ENCODE measurements around the gene DLEC1. TPM values are rescaled to one million over a fixed set of nuclear protein-coding genes. Genes with fewer than 3 reads are reported as not detected.

The DLEC1 gene
- polyA plus RNA-seq, 1 donor from 2014 or later = 0.25 TPM

- TF ChIP-seq EZH2 (IDR thresholded peaks at IDR 0.05; ENCODE audit: borderline replicate concordance, insufficient read depth, low read length, poor library complexity, severe bottlenecking) = no peak
- no peak for TF ChIP-seq REST (IDR thresholded peaks at IDR 0.05; ENCODE audit: borderline replicate concordance)
- no peak for TF ChIP-seq POLR2AphosphoS5 (IDR thresholded peaks at IDR 0.05)
These were observed 78.2 kb downstream of the DLEC1 start for GRCh38 chr3:38117163-38117716.

GRCh38 chr3:38117748-38118420, 78.9 kb downstream of the DLEC1 start:
- Histone ChIP-seq H3K27ac (ENCODE audit: low read length) (no peak overlapping the region), H3K4me2 (ENCODE audit: low read length) (no peak overlapping the region), H3K9ac (ENCODE audit: low read length) (no peak overlapping the region), H3K9me2 (ENCODE audit: insufficient read depth, low read length) (no peaks in the 10 kb centered on the region), H4K20me1 (ENCODE audit: insufficient read depth) (no peaks in the 10 kb centered on the region), H3K36me3 (ENCODE audit: insufficient read depth, low read length) (no peaks in the 10 kb centered on the region), H3K4me3 (ENCODE audit: low read length) (no peak overlapping the region), H3K9me3 (ENCODE audit: low read length) (no peaks in the 10 kb centered on the region), H3K79me2 (replicated peaks; ENCODE audit: insufficient read depth, low read length) (no peaks in the 10 kb centered on the region), H3K27me3 (ENCODE audit: insufficient read depth, low read depth, low read length) (no peaks in the 10 kb centered on the region), H3F3A (ENCODE audit: insufficient read depth, low read length, poor library complexity, severe bottlenecking) (no peaks in the 10 kb centered on the region), H2AFZ (ENCODE audit: low read depth, low read length) (no peak overlapping the region)
- TF ChIP-seq TAF1 (IDR thresholded peaks at IDR 0.05; ENCODE audit: low read depth) = no peak
- peak; percentile 38 for TF ChIP-seq CTCF (IDR thresholded peaks at IDR 0.05; ENCODE audit: poor library complexity, severe bottlenecking)
- no peak for TF ChIP-seq EP300 (conservative IDR thresholded peaks at IDR 0.05; ENCODE audit: poor library complexity, severe bottlenecking)
- TF ChIP-seq RAD21 (conservative IDR thresholded peaks at IDR 0.05) = peak; percentile 31

More at GRCh38 chr3:38117163-38117716, 78.2 kb downstream of the DLEC1 start:
- Histone ChIP-seq H3K9ac (ENCODE audit: low read length) (no peak overlapping the region), H3K4me3 (ENCODE audit: low read length) (no peak overlapping the region), H3K9me2 (ENCODE audit: insufficient read depth, low read length) (no peaks in the 10 kb centered on the region), H4K20me1 (ENCODE audit: insufficient read depth) (no peaks in the 10 kb centered on the region), H3K36me3 (ENCODE audit: insufficient read depth, low read length) (no peaks in the 10 kb centered on the region), H3K79me2 (replicated peaks; ENCODE audit: insufficient read depth, low read length) (no peaks in the 10 kb centered on the region), H3K27ac (ENCODE audit: low read length) (no peak overlapping the region), H3K4me2 (ENCODE audit: low read length) (no peak overlapping the region), H3F3A (ENCODE audit: insufficient read depth, low read length, poor library complexity, severe bottlenecking) (no peaks in the 10 kb centered on the region), H2AFZ (ENCODE audit: low read depth, low read length) (no peak overlapping the region), H3K27me3 (ENCODE audit: insufficient read depth, low read depth, low read length) (no peaks in the 10 kb centered on the region), H3K9me3 (ENCODE audit: low read length) (no peaks in the 10 kb centered on the region)
